ENCODE data around the gene ZDHHC3.

ZDHHC3 gene

DNA sequence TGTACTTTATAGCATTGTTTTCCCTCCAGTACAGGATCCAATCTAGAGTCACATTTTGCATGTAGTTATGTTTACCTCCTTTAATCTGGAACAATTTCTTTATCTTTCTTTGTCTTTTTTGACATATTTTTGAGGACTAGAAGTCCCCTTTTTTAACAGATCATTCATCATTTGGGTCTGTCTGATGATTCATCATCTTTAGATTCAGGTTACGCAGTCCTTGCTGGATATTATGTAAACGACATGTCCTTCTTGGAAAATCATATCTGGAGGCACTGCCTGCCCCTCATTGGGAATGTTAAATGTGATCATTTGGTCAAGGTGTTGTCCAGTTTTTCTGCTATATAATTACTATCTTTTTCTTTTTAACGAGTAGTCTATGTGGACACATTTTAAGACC lies 83.3 kb downstream of the ZDHHC3 start:
- DNase-seq (ENCODE audit: low spot score) = no peak

DNA sequence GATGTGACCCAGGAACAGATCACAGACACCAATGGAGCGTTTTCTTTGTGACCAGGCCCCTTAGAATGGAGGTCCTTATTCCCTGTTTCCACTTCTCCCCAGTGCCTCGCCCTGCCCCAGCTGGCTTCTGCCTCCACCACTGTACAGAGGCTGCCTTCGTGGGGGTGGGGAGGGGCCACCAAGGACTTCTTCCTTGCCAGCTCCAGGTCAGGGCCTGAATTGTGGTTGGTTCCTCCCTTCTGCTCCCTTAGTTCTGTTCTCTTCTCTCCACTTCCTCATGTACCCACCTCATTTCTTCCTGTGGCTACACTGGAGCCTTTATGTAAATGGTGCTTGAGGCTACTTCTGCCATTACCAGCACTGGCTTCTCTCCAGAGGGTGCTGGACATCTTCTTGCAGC lies 85.1 kb downstream of the ZDHHC3 start:
- DNase-seq (ENCODE audit: low spot score) = no peak

DNA sequence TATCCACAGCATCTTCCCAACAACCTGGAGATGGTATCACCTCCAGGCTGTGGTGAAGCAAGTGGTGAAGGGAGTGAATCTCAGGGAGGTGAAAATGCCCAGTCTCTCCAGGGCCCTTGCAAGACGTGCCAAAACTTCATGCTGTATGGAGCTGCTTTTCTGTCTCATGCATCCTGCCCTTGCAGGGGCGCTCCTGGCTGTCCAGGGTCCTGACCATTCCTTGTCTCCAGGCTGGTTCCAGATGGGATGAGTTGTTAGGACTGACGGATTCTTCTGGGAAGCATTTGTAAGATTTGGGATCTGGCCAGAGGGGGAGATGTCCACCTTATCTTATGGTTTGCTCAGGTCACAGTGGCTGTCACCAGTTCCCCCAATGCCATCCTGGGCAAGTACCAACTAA lies 85.7 kb downstream of the ZDHHC3 start:
- DNase-seq (ENCODE audit: low spot score) = no peak

DNA sequence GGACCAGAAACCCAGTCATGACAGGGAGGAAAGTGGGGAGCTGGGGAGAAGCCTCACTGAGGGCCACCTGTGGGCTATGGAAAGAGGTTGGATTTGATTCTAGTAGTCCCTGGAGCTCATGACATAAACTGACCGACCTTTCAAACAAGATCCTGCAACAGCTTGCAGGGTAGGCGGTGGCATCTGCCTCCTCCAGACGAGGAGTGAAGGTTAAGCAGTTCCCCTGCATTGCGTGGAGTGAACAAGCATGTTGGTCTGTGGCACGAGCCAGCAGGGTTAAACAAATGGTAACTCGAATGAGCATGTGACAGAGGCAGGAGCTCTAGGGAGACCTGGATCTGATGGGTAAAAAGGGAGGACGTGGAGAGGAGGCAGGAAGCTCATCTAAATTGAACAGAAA lies 88.9 kb downstream of the ZDHHC3 start:
- no peak for DNase-seq (ENCODE audit: low spot score)

GRCh38 chr3:44886561-44886960 lies 89.4 kb downstream of the ZDHHC3 start:
- no peak for DNase-seq (ENCODE audit: low spot score)

GRCh38 chr3:44885618-44886017 lies 90.4 kb downstream of the ZDHHC3 start:
- DNase-seq (ENCODE audit: low spot score) = no peak

- no peak for DNase-seq (ENCODE audit: low spot score)
These were observed 92.0 kb downstream of the ZDHHC3 start for GRCh38 chr3:44883999-44884431.

GRCh38 chr3:44883213-44883955 lies 92.6 kb downstream of the ZDHHC3 start:
- DNase-seq (ENCODE audit: low spot score) = no peak

DNA sequence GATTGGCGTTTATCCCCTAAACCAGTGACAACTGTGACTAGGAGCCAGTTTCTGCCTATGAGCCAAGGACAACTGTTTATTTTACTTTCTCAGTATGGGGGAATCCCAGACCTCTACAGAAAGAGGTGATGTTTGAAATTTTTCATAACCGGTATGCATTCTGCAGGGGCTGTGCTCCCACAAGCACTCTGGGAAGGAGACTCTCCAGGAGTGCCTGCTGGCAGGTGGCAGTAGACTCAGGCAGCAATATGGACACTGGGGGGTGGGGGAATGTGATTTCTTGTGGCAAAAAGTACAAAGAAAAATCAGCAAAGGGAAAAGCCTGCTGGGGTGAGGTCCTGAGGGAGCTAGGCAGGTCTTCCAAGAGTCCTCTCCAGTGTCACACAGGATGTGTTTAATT lies 95.7 kb downstream of the ZDHHC3 start:
- DNase-seq (ENCODE audit: low spot score) = no peak

- DNase-seq (ENCODE audit: low spot score) = no peak
These were observed 98.6 kb downstream of the ZDHHC3 start for GRCh38 chr3:44877333-44877732.

- no peak for DNase-seq (ENCODE audit: low spot score)
These were observed 100.4 kb downstream of the ZDHHC3 start for GRCh38 chr3:44875596-44875995.

Data from activated CD4-positive, alpha-beta T cell treated with anti-CD3 and anti-CD28 coated beads, Interleukin-2, Interleukin-4, amounts not matched to agents 100 ng/mL and 50 ng/mL, durations not matched to agents 16 hours and 8 hours (primary cell).